Testis (tissue), 2 donors: ENCODE results near the gene PLEKHD1.

ENCODE experiments used
- POLR2A ChIP-seq: fragments of 450-650 bp; IDR thresholded peaks from one replicate; pipeline ENCODE4 v1.6.1; 2017; ENCODE audit warnings: antibody characterized with exemption, mild to moderate bottlenecking, moderate library complexity
- TF ChIP-seq, protein P1 (sequence below), 3 experiments: fragments of 450-650 bp in 2 of 3; fragments of 200-600 bp in 1 of 3; sonication (generic) in 1 of 3; IDR thresholded peaks; one replicate each; pipeline ENCODE4 v1.5.1; 2016 to 2019; ENCODE audit warnings: antibody characterized with exemption in 3 of 3, mild to moderate bottlenecking in 2 of 3, moderate library complexity in 1 of 3

- TF ChIP-seq, protein P1, sequence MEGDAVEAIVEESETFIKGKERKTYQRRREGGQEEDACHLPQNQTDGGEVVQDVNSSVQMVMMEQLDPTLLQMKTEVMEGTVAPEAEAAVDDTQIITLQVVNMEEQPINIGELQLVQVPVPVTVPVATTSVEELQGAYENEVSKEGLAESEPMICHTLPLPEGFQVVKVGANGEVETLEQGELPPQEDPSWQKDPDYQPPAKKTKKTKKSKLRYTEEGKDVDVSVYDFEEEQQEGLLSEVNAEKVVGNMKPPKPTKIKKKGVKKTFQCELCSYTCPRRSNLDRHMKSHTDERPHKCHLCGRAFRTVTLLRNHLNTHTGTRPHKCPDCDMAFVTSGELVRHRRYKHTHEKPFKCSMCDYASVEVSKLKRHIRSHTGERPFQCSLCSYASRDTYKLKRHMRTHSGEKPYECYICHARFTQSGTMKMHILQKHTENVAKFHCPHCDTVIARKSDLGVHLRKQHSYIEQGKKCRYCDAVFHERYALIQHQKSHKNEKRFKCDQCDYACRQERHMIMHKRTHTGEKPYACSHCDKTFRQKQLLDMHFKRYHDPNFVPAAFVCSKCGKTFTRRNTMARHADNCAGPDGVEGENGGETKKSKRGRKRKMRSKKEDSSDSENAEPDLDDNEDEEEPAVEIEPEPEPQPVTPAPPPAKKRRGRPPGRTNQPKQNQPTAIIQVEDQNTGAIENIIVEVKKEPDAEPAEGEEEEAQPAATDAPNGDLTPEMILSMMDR (IDR thresholded peaks at IDR 0.05), result no peak
- TF ChIP-seq POLR2A, result no peak
Observed at GRCh38 chr14:69554500-69554899, 70.0 kb downstream of the PLEKHD1 start.
